ENCODE data around the gene DDX54.

The DDX54 gene

DNA sequence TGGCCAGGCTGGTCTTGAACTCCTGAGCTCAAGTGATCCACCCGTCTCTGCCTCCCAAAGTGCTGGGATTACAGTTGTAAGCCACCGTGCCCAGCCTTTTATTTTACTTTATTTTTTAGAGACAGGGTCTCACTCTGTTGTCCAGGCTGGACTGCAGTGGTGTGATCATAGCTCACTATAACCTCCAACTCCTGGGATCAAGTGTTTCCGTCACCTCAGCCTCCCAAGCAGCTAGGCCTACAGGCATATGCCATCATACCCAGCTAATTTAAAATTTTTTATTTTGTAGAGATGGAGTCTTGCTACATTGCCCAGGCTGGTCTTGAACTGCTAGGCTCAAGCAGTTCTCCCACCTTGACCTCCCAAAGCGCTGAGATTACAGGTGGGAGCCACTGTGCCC lies 39.7 kb upstream of the DDX54 start:
- DNase-seq (ENCODE audit: low read depth in 2 of 2), result no peak
- no peak overlapping the region for H3K4me3 ChIP-seq (replicated peaks in 1 of 2; ENCODE audit: low read depth in 2 of 2, low read length in 2 of 2)
- TF ChIP-seq, protein P1, sequence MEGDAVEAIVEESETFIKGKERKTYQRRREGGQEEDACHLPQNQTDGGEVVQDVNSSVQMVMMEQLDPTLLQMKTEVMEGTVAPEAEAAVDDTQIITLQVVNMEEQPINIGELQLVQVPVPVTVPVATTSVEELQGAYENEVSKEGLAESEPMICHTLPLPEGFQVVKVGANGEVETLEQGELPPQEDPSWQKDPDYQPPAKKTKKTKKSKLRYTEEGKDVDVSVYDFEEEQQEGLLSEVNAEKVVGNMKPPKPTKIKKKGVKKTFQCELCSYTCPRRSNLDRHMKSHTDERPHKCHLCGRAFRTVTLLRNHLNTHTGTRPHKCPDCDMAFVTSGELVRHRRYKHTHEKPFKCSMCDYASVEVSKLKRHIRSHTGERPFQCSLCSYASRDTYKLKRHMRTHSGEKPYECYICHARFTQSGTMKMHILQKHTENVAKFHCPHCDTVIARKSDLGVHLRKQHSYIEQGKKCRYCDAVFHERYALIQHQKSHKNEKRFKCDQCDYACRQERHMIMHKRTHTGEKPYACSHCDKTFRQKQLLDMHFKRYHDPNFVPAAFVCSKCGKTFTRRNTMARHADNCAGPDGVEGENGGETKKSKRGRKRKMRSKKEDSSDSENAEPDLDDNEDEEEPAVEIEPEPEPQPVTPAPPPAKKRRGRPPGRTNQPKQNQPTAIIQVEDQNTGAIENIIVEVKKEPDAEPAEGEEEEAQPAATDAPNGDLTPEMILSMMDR (IDR thresholded peaks at IDR 0.05; ENCODE audit: low read depth, low read length), result no peak

DNA sequence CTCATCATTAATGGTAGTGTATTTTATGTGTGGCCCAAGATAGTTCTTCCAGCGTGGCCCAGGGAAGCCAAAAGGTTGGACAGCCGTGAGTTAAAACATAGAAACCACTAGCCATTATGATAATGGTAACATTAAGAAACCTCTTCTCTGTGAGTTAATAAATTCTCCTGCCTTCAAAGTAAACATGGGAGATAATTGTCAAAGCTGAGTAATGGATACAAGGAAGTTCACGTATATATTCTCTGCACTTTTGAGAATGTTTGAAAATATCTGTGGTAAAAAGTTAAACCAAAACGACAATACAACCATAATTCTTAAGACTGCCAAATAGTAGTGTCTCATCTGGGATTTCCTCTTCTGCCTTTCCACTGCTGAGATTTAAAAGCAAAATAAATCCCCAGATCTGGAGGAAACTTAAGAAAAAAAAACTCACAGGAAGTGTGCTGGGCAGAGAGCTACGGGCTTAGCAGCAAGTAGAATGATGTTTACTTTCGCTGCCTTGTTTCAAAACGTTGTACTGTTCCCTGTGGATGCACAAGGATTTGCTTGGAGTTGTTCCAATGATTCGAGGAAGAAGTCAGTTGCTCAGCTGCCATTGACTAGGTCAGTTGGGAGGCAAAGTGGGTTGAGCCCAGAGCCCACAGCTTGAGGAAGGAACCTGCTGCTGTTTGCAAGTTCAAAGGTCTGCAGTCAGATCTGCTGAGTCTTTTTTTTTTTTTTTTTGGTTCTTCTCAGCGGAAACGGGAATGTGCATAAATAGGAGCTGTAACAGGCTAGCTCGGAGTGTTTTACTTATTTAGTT lies 37.7 kb upstream of the DDX54 start:
- TF ChIP-seq, protein P1 (IDR thresholded peaks at IDR 0.05; ENCODE audit: low read depth, low read length), result no peak
- peak; percentile 84 to 97 for DNase-seq (ENCODE audit: low read depth in 2 of 2)
- peak overlapping the region; percentile 0 to 87 for H3K4me3 ChIP-seq (replicated peaks in 1 of 2; ENCODE audit: low read depth in 2 of 2, low read length in 2 of 2)

DNA sequence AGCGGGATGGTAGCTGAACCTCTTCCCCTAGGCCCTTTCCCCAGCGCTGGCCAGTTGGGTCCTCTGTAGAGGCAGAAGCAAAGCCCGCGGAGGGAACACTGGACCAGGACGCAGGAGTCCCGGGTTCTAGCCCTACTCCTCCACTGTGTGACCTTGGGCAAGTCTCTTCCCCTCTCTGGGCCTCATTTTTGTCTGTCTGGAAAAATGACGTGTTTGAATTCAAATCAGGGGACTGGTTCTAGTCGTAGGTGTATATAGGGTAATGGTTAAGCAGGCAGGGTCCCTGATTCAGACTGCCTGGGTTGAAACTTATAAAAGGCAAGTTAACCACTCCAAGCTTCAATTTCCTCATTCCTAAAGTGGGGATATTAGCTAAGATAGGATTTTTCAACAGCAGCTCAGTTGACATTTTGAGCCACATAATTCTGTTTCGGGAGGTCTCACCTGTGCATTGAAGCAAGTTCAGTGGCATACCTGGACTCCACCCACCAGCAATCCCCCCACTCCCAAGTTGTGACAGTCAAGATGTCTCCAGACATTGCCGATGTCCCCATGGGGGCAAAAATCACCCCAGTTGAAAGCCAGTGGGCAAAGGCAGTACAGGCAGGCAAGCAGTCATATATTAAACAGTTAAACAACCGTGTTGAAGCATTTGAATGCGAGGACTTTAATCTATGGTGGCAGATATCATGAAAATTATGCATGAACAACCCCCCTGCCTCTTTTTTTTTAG lies 36.9 kb upstream of the DDX54 start:
- peak overlapping the region; percentile 87 to 97 for H3K4me3 ChIP-seq (replicated peaks in 1 of 2; ENCODE audit: low read depth in 2 of 2, low read length in 2 of 2)
- DNase-seq (ENCODE audit: low read depth in 2 of 2), result no peak
- TF ChIP-seq, protein P1 (IDR thresholded peaks at IDR 0.05; ENCODE audit: low read depth, low read length), result no peak

DNA sequence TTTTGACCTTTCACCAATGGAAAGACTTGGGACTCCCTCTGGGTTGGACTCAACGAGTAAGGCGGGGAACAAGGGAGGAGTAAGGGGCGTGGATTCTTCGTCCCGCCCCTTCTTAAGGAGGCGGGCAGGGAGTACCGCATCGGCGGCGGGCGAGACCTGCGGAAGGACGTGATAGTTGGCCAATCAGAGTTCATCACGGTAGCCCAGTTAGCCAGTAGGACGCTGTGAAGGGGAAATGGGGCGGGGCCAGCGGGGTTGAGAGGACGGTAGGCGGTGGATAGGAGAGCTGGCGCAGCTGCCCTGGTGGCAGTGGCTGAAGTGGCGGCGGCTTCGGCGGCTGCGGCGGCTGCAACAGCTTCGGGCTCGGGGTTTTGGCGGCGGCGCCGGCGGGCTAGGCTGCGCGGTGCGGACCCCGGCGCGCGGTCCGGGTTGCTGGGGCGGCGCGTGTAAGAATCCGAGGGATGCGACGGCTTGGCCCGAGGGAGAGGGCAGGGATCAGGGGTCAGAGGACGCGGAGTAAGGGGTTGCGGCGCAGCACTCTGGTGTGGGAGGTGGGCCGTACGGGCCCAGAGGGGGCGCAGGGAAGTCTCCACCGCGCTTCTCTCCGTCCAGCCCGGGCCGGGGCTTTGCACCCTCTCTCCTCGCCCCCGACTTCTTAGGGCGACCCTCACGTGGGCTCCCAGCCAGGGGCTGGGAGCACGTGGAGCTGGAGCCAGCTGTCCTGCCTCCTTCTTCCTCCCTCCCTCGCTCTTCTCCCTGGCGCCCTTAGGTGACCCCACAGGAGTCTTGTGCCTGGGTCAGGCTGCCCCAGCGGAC lies 36.1 kb upstream of the DDX54 start, which contains the start of gene TPCN1:
Gene TPCN1, plus strand, starts transcription at position 284 of the 816 bp plus-strand sequence. CDS start 5,389 bp downstream, outside the sequence.
- TF ChIP-seq, protein P1 (IDR thresholded peaks at IDR 0.05; ENCODE audit: low read depth, low read length), result no peak
- DNase-seq (ENCODE audit: low read depth in 2 of 2), result peak; percentile 100
- H3K4me3 ChIP-seq (replicated peaks in 1 of 2; ENCODE audit: low read depth in 2 of 2, low read length in 2 of 2), result peak within 1 kb of the TSS; percentile 87 to 97

DNA sequence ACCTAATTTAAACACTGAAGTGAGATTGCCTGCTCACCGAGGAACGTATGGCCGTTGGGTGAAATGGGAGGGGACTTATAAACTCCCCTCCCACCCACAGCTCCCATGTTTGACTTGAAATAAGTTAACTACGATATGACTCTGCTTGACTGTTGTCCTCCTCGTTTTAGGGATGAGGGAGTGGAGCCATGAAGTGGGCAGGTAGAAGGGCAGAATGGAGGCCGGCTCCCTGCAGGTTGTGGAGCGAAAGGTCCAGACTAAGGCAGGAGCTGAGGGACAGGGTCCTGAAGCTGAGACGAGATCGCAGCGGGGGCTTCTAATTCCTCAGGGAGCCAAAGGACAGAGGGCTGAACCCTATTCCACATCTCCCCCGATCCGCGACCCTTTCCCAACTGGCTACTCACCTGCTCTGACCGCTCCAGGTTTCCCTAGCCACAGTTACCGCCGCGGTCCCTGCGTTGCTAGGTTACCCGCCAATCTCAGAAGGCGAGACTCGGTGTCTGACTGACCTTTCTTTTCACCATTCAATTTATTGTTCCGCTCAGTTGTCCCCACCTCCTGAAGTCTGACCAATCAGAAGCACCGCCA lies 35.4 kb upstream of the DDX54 start:
- H3K4me3 ChIP-seq (replicated peaks in 1 of 2; ENCODE audit: low read depth in 2 of 2, low read length in 2 of 2), result peak overlapping the region; percentile 61 to 62
- no peak for DNase-seq (ENCODE audit: low read depth in 2 of 2)
- TF ChIP-seq, protein P1 (IDR thresholded peaks at IDR 0.05; ENCODE audit: low read depth, low read length), result no peak

DNA sequence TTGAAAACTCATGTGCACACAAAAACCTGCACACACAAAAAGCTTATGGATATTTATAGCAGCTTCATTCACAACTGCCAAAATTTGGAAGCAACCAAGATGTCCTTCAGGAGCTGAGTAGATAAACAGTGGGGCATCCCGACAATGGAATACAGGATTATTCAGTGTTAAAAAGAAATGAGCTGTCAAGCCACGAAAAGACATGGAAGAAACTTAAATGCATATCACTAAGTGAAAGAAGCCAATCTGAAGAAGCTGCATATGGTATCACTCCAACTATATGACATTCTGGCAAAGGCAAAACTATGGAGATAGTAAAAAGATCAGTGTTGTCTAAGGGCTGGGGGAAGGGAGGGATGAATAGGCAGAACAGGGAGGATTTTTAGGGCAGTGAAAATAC lies 30.7 kb upstream of the DDX54 start:
- H3K4me3 ChIP-seq (replicated peaks in 1 of 2; ENCODE audit: low read depth in 2 of 2, low read length in 2 of 2), result no peak overlapping the region
- TF ChIP-seq, protein P1 (IDR thresholded peaks at IDR 0.05; ENCODE audit: low read depth, low read length), result no peak
- no peak for DNase-seq (ENCODE audit: low read depth in 2 of 2)
